Myocyte (in vitro differentiated cells): Measurements from ENCODE around the gene ARHGDIG. TPM values are rescaled to one million over a fixed set of nuclear protein-coding genes. Genes with fewer than 3 reads are reported as not detected.

Experiments used
- DNase-seq: peaks from one replicate; pipeline ENCODE4 v3.0.0-alpha.2; 2012; ENCODE audit warnings: low read depth
- total RNA-seq: library from RNA; depleted of rRNA; stranded (reverse); fragments of >200 nt; gene quantifications from 2 replicates; pipeline ENCODE4 v1.2.3, GENCODE V29; 2014

The ARHGDIG gene
- total RNA-seq, 1 donor from 2014 or later: 0.48 TPM

DNA sequence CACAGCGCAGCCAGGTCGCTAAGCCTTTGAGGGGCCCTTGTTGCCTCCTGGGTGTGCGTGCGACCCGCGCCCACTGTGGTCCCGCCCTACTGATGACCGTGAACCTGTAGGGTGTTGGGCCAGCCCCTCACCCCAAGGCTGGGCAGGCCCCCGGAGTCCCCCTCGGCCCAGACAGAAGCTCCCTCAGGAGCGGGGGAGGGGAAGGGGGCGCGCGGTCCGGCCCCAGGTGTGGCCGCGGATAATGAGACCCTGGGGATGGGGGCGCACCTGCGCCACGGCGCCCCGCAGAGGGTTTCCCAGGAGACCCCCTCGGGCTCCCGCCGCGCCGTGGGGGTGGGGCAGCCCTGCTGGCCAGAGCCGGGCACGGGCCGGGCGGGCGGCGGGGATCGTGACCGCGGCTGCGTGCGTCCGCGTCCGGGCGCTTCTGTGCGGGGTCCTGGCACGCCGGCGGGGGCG, 358 bp upstream of the ARHGDIG start:
- DNase-seq: no peak

- DNase-seq: no peak
These were observed 734 bp downstream of the ARHGDIG start for GRCh38 chr16:280991-281659.

GRCh38 chr16:281660-282255, 1.4 kb downstream of the ARHGDIG start:
- no peak for DNase-seq

GRCh38 chr16:282491-282890, 2.1 kb downstream of the ARHGDIG start:
- DNase-seq: no peak

DNA sequence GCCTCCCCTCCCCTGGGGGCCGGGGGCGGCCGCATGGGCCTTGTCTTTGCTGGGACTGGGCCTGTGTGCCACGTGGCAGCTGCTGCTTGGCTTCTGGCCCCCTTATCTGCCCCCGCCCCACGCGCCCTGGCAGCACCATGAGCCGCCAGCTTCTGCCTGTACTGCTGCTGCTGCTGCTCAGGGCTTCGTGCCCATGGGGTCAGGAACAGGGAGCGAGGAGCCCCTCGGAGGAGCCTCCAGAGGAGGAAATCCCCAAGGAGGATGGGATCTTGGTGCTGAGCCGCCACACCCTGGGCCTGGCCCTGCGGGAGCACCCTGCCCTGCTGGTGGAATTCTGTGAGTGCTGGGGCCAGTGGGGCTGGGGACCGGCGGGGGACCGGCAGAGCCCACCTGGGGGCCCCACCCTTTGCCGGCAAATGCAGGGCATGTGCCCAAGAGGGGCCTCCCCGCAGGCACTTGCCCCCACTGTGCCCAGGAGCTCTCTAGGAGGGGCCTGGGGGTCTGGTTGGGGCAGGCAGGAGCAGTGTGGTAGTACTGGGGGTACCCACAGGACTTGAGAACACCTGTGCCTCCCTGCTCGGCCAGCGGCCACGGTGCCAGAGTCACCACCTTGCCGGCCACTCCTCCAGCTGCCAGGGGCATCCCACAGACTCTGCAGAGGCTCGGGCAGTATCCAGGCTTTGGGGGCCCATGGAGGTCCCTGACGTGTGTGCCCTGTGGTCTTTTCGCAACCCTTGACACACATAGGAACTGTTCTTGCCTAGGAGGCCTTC, 2.8 kb downstream of the ARHGDIG start, which contains the start of gene PDIA2:
PDIA2 (plus strand) TSS at position 132 of the 773 bp plus-strand sequence; CDS start at position 138, 6 bp downstream.
- DNase-seq: no peak

DNA sequence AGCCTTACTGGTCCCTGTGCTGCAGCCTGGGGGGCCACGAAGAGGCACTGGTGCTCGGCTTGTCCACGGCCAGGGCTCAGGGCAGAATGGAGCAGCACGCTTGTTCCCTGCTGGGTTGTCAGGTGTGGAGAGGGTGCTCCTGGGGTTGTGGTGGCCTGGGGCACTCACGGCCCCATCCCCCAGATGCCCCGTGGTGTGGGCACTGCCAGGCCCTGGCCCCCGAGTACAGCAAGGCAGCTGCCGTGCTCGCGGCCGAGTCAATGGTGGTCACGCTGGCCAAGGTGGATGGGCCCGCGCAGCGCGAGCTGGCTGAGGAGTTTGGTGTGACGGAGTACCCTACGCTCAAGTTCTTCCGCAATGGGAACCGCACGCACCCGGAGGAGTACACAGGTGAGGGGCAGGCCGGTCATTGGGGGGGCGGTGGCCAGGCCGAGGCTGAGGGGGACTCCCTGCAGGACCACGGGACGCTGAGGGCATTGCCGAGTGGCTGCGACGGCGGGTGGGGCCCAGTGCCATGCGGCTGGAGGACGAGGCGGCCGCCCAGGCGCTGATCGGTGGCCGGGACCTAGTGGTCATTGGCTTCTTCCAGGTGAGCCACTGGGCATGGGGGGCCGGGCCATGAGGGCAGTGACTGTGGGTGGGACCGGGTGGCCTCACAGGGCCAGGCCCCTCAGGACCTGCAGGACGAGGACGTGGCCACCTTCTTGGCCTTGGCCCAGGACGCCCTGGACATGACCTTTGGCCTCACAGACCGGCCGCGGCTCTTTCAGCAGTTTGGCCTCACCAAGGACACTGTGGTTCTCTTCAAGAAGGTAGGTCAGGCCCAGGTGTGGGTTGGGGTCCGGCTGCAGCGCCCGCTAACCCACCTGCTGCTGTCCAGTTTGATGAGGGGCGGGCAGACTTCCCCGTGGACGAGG, 4.1 kb downstream of the ARHGDIG start:
- DNase-seq: no peak

DNA sequence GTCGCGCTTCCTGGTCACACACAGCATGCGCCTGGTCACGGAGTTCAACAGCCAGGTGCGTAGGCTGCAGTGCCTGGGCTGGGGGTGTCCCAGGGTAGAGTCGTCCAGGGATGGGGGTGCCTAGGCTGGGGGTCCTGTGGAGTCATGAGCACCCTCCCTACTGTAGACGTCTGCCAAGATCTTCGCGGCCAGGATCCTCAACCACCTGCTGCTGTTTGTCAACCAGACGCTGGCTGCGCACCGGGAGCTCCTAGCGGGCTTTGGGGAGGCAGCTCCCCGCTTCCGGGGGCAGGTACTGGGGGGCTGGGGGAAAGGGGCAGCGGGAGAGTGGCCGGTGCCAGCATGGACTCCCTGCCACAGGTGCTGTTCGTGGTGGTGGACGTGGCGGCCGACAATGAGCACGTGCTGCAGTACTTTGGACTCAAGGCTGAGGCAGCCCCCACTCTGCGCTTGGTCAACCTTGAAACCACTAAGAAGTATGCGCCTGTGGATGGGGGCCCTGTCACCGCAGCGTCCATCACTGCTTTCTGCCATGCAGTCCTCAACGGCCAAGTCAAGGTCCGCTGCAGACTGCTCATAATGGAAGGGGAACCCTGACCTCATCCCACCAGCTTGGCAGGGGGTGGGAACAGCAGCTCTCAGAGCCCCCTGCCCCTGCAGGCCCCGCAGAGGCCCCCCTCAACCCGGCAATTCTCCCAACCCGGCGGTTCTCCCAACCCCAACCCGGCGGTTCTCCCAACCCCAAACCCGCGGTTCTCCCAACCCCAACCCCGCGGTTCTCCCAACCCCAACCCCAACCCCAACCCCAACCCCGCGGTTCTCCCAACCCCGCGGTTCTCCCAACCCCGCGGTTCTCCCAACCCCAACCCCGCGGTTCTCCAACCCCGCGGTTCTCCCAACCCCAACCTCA, 5.0 kb downstream of the ARHGDIG start:
- no peak for DNase-seq

DNA sequence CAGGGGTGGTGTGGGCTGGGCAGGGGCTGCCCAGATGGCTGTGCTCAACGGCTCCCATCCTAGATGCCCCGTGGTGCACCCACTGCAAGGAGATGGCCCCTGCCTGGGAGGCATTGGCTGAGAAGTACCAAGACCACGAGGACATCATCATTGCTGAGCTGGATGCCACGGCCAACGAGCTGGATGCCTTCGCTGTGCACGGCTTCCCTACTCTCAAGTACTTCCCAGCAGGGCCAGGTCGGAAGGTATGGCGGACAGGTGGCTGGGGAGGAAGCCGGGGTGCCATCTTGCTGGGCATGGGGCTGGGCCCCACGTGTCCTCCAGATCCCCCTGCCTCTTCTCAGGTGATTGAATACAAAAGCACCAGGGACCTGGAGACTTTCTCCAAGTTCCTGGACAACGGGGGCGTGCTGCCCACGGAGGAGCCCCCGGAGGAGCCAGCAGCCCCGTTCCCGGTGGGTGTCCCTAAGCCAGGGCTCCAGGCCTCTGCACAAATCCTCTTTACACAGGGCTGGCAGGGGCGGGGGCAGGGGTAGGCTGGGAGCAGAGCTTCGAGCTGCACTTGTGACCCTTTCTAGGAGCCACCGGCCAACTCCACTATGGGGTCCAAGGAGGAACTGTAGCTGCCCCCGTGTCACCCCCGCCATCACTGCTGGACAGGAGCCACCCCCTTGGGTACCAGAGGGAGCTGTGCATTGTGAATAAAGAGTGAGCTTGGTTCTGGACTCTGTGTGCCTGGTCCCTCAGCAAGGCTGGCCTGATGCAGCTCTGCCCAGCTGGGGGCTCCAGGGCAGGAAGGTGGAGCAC, 6.3 kb downstream of the ARHGDIG start:
- DNase-seq: no peak

GRCh38 chr16:287298-287811, 7.0 kb downstream of the ARHGDIG start:
- DNase-seq: no peak

DNA sequence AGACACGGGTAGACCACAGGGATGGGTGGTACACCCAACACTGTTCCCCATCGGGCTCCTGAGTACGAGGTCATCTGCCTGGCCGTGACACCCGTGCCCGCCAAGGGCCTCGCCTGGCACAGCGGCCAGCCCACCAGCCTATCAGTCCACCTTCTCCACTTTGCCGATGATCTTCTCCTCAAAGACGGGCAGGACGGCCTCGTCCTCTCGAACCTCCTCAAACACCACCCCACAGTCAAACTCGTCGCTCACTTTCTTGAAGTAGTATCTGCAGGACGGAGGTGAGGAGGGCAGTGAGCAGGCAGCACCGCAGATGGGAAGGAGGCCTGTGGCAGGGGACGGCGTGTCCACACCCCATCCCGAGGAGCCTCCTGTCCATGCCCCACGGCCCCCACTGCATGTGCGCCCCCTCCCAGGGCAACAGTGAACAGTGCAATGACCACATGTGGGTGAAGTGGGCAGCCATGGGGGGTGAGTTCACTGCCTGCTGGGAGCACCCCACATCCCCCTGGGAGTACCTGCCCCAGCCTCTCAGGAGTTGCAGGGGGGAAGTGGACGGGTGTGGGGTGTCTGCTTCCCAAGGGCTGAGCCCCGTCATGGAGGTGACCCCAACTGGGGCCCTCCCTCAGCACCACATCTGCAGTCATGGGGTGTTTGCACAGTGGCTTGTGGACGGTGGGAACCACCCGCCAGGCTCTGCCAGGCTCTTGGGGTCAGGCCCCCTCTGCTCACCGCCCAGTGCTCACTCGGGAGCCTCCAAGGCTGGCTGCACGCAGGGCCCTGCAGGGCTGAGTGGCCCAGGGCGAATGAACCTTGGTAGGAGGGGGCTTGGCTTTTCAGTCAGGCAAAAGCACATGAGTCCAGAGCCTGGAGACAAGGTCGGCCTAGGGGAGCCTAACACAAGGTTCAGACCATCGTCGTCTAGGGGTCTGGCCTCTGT, 7.9 kb downstream of the ARHGDIG start:
- no peak for DNase-seq

DNA sequence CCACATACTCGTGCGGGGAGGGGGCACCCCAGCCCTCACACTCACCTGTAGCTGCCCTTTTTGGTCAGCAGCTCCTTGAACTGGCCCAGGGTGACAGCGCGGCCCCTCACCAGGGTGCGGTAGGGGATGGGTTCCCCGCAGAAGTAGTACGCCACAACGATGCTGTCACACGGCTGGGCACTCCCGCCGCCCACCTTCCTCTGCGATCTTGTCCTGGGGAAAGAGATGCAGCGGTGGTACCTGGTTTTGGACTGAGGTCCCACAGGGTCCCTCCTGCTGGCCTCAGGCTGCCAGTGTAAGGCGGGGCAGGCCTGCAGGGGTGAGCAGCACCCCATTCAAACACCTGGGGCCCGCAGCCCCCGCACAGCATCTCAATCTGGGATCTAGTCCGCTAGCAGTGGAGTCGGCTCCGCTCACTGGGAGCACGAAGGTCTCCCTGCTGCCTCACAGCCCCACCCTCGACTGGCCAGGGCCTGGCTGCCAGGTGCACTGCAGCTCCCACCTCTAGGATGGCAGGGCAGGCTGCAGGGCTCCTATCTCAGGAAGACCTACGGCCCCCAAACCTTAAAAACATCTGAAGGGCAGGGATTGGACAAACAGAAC, 9.1 kb downstream of the ARHGDIG start:
- no peak for DNase-seq

DNA sequence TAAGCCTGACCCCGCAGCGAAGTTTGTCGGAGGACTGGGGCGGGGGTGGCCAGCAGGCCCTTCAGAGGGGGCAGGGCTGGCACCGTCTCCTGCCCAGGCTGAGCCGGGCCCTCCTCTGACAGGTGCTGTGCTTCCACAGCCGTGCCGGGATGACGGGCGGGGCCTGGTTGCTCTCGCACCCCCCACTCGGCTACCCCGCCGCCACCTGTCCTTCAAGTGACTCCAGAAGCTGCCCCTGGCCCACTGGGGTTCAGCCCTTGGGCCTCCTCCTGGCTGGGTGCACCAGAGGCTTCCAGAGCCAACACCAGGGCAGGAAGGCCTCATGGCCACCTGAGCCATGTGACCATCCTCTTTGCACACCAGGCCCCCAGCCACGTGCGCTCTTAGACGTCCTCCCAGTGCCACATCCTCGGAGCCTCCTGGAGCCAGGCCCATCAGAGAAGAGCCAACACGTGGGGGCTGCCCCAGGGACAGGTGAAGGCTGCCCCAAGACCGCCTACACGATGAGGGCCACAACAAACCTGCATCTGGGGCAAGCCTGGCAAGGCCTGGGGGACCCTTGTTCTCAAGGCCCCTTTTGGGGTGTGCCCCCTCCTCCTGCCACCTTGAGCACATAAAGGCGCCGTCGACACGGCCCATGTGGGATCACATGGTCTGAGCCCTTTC, 9.8 kb downstream of the ARHGDIG start:
- DNase-seq: no peak

- no peak for DNase-seq
These were observed 10.5 kb downstream of the ARHGDIG start for GRCh38 chr16:290681-291405.

DNA sequence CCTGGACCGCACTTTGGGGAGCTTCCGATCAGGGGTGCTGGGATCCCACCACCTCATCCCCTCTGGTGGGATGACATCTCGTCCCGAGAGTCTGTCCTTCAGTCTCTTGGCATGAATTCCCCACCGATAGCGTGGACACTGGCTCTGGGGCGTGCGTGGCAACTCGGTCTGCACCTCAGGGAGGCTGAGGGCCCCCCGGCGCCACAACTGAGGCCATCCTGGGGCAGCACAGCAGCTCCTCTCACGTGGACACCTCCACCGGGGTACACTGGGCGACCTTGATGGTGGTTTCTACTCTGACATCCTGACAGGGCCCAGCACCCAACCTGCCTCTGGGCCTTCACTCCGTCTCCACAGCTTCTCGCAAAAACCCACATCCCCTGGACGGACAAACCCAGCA, 11.1 kb downstream of the ARHGDIG start:
- no peak for DNase-seq

DNA sequence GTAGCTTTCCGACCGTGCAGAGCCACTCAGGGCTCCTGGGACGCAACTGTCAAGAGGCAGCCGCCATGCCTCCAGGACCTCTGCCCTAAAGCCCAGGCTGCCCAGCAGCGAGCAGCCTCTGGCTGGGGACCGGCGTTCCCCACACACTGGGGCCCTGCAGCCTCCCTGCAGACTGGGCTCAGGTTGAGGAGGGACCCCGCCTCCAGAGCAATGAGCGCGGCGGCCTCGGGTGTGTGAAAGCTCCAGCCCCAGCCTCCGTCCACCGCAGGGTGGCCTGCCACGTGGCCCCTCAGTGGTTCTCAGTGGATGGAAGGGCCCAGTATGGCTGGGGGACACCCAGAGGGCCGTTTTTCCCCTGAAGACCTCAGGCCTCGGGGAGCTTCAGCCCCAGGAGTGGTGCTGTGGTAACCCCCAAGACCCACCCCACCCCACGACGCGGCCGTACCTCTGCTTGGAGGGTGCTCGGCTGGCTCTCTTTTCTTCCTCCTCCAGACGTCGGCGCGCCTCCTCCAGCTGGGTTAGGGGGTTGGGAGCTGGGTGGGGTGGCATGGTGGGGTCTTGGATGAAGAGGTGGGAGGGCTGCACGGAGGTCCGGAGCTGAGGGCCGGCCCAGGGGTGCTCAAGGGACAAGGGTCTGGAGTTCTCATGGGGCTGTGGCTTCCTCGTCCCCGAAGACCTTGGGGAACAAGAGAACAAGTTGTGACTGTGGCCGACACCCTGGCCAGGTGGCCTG, 12.8 kb downstream of the ARHGDIG start:
- DNase-seq: no peak
